ENCODE results near the gene PLPPR1.

Gene PLPPR1

GRCh38 chr9:101097210-101097609 lies 68.7 kb downstream of the PLPPR1 start:
- H3K27ac ChIP-seq, result no peak overlapping the region
- TF ChIP-seq CTCF (IDR thresholded peaks at IDR 0.05), result no peak
- H3K9me3 ChIP-seq, result no peaks in the 10 kb centered on the region
- no peak for DNase-seq
- intact Hi-C loops (cut with DNase I; ENCODE audit: low total_unique reads), result no loop called here
- no peaks in the 10 kb centered on the region for H3K4me1 ChIP-seq
- H3K36me3 ChIP-seq, result no peaks in the 10 kb centered on the region
- H3K4me3 ChIP-seq, result no peak overlapping the region
- H3K27me3 ChIP-seq, result no peaks in the 10 kb centered on the region

GRCh38 chr9:101098392-101098791 lies 69.9 kb downstream of the PLPPR1 start:
- Histone ChIP-seq H3K4me3 (no peak overlapping the region), H3K27me3 (no peaks in the 10 kb centered on the region)

GRCh38 chr9:101114317-101114716 lies 85.8 kb downstream of the PLPPR1 start:
- H3K27ac ChIP-seq, result no peak overlapping the region
- no peak for DNase-seq
- H3K9me3 ChIP-seq, result no peaks in the 10 kb centered on the region
- TF ChIP-seq CTCF (IDR thresholded peaks at IDR 0.05), result no peak
- no peaks in the 10 kb centered on the region for H3K4me1 ChIP-seq
- intact Hi-C loops (cut with DNase I; ENCODE audit: low total_unique reads), result no loop called here
- H3K4me3 ChIP-seq, result no peak overlapping the region
- no peaks in the 10 kb centered on the region for H3K27me3 ChIP-seq
- H3K36me3 ChIP-seq, result no peaks in the 10 kb centered on the region

More at GRCh38 chr9:101098392-101098791, 69.9 kb downstream of the PLPPR1 start:
- Histone ChIP-seq H3K4me1 (no peaks in the 10 kb centered on the region), H3K36me3 (no peaks in the 10 kb centered on the region), H3K27ac (no peak overlapping the region), H3K9me3 (no peaks in the 10 kb centered on the region)
- intact Hi-C loops (cut with DNase I; ENCODE audit: low total_unique reads), result no loop called here
- TF ChIP-seq CTCF (IDR thresholded peaks at IDR 0.05), result no peak
- DNase-seq, result no peak

- TF ChIP-seq CTCF (IDR thresholded peaks at IDR 0.05), result no peak
- no peaks in the 10 kb centered on the region for H3K9me3 ChIP-seq
- no peak overlapping the region for H3K27ac ChIP-seq
- no peaks in the 10 kb centered on the region for H3K27me3 ChIP-seq
- no peak for DNase-seq
- no peaks in the 10 kb centered on the region for H3K36me3 ChIP-seq
- intact Hi-C loops (cut with DNase I; ENCODE audit: low total_unique reads), result no loop called here
- H3K4me3 ChIP-seq, result no peak overlapping the region
- H3K4me1 ChIP-seq, result no peaks in the 10 kb centered on the region
These were observed 86.6 kb downstream of the PLPPR1 start for GRCh38 chr9:101115102-101115501.

- H3K4me3 ChIP-seq, result no peak overlapping the region
These were observed 88.6 kb downstream of the PLPPR1 start for GRCh38 chr9:101117161-101117560.

More at GRCh38 chr9:101117161-101117560, 88.6 kb downstream of the PLPPR1 start:
- no peak for TF ChIP-seq CTCF (IDR thresholded peaks at IDR 0.05)
- no peak overlapping the region for H3K27ac ChIP-seq
- H3K27me3 ChIP-seq, result no peaks in the 10 kb centered on the region
- H3K9me3 ChIP-seq, result no peaks in the 10 kb centered on the region
- DNase-seq, result no peak
- intact Hi-C loops (cut with DNase I; ENCODE audit: low total_unique reads), result no loop called here
- no peaks in the 10 kb centered on the region for H3K4me1 ChIP-seq
- H3K36me3 ChIP-seq, result no peaks in the 10 kb centered on the region

All from tibial artery (tissue), 4 donors.